OCI-LY7 (cell line): ENCODE measurements around the gene METTL26.

Experiments
- EZH2phosphoT487 ChIP-seq: fragments of 200-600 bp; sonication (generic); IDR thresholded peaks from 2 replicates; pipeline ENCODE4 v1.6.1; 2018; ENCODE audit warnings: low read depth, borderline replicate concordance, mild to moderate bottlenecking, mixed run types, antibody characterized with exemption, low read length, moderate library complexity, mixed read lengths
- TF ChIP-seq, protein P1 (sequence below): fragments of 200-600 bp; sonication (generic); conservative IDR thresholded peaks from 2 replicates; pipeline ENCODE4 v1.5.1; 2014; ENCODE audit warnings: mild to moderate bottlenecking, antibody characterized with exemption, low read length, moderate library complexity, mixed read lengths

DNA sequence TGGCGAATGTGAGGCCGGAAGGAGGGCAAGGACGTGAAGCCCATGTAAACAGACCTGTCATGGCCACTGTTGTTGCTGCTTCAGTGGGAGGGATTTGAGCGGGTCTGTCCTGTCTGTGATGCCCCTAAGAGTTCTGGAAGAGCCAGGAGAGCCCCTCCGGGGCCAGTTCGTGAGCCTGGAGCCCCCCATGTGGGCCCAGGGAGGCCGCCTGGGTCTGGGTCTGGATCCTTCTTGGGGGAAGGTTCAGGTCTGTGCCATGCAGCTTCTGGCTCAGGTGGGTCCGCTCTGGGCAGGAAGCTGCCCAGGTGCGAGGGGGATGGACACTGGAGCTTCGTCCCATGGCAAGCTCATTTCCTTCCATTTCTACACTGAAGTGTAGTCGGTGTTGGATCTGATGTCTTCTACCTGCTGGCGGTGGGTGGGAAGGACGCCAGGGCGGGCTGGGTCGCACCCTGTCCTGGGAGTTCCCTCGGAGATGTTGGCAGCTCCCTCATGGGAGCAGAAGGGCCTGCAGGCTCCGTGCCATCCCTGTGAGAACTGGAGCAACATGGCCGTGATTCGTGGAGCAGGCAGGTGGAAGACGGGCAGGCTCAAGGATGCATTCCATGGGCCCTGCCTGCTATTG is 16.5 kb downstream of the METTL26 start:
- TF ChIP-seq, protein P1, sequence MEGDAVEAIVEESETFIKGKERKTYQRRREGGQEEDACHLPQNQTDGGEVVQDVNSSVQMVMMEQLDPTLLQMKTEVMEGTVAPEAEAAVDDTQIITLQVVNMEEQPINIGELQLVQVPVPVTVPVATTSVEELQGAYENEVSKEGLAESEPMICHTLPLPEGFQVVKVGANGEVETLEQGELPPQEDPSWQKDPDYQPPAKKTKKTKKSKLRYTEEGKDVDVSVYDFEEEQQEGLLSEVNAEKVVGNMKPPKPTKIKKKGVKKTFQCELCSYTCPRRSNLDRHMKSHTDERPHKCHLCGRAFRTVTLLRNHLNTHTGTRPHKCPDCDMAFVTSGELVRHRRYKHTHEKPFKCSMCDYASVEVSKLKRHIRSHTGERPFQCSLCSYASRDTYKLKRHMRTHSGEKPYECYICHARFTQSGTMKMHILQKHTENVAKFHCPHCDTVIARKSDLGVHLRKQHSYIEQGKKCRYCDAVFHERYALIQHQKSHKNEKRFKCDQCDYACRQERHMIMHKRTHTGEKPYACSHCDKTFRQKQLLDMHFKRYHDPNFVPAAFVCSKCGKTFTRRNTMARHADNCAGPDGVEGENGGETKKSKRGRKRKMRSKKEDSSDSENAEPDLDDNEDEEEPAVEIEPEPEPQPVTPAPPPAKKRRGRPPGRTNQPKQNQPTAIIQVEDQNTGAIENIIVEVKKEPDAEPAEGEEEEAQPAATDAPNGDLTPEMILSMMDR, result no peak
- TF ChIP-seq EZH2phosphoT487, result no peak
